KMS-11 (cell line): Measurements from ENCODE around the gene PALLD.

ENCODE experiments used
- H2AFZ ChIP-seq: fragments of 200-600 bp; sonication (generic); 2 replicates; pipeline ENCODE4 v1.6.1; 2016; ENCODE audit warnings: antibody characterized with exemption, mixed run types, low read depth
- H3K27ac ChIP-seq: fragments of 200-600 bp; sonication (generic); 2 replicates; pipeline ENCODE4 v1.6.1; 2016; ENCODE audit warnings: mild to moderate bottlenecking, mixed run types
- H3K27me3 ChIP-seq: fragments of 200-600 bp; sonication (generic); 2 replicates; pipeline ENCODE4 v1.6.1; 2017; ENCODE audit warnings: mild to moderate bottlenecking, low read depth, mixed run types, moderate library complexity; ENCODE audit not compliant: insufficient read depth
- H3K36me3 ChIP-seq: fragments of 200-600 bp; sonication (generic); 2 replicates; pipeline ENCODE4 v1.6.1; 2017; ENCODE audit warnings: mild to moderate bottlenecking, mixed run types; ENCODE audit not compliant: insufficient read depth
- H3K4me1 ChIP-seq: fragments of 200-600 bp; sonication (generic); 2 replicates; pipeline ENCODE4 v1.6.1; 2016; ENCODE audit warnings: mild to moderate bottlenecking, low read depth, mixed run types; ENCODE audit not compliant: poor library complexity, severe bottlenecking
- H3K4me2 ChIP-seq: fragments of 200-600 bp; sonication (generic); 2 replicates; pipeline ENCODE4 v1.7.0; 2016; ENCODE audit warnings: mild to moderate bottlenecking, mixed run types
- H3K4me3 ChIP-seq: fragments of 200-600 bp; sonication (generic); IDR thresholded peaks from 2 replicates; pipeline ENCODE4 v1.6.1; 2017; ENCODE audit warnings: low read depth, low read length, mixed read lengths; ENCODE audit not compliant: insufficient read depth
- H3K79me2 ChIP-seq: fragments of 200-600 bp; sonication (generic); 2 replicates; pipeline ENCODE4 v1.6.1; 2016; ENCODE audit warnings: low read depth, mixed run types; ENCODE audit not compliant: insufficient read depth
- H3K9ac ChIP-seq: fragments of 200-600 bp; sonication (generic); 2 replicates; pipeline ENCODE4 v1.6.1; 2016; ENCODE audit warnings: mild to moderate bottlenecking, mixed run types
- H4K20me1 ChIP-seq: fragments of 200-600 bp; sonication (generic); 2 replicates; pipeline ENCODE4 v1.6.1; 2016; ENCODE audit warnings: mild to moderate bottlenecking, mixed run types; ENCODE audit not compliant: insufficient read depth
- CTCF ChIP-seq: fragments of 200-600 bp; sonication (generic); conservative IDR thresholded peaks from 2 replicates; pipeline ENCODE4 v1.6.1; 2017; ENCODE audit warnings: low read depth, mild to moderate bottlenecking, antibody characterized with exemption, low read length, moderate library complexity, mixed read lengths

The PALLD gene

GRCh38 chr4:168475745-168476144 is 21.1 kb upstream of the PALLD start:
- no peak overlapping the region for H3K9ac ChIP-seq
- no peak overlapping the region for H2AFZ ChIP-seq
- no peaks in the 10 kb centered on the region for H3K36me3 ChIP-seq
- H3K4me3 ChIP-seq, result no peak overlapping the region
- no peaks in the 10 kb centered on the region for H4K20me1 ChIP-seq
- H3K4me1 ChIP-seq, result peaks cover under 1% of the 10 kb centered on the region
- no peaks in the 10 kb centered on the region for H3K79me2 ChIP-seq
- H3K27ac ChIP-seq, result no peak overlapping the region
- no peak overlapping the region for H3K4me2 ChIP-seq
- no peaks in the 10 kb centered on the region for H3K27me3 ChIP-seq
- no peak for TF ChIP-seq CTCF

GRCh38 chr4:168478868-168479267 is 18.0 kb upstream of the PALLD start:
- Histone ChIP-seq H4K20me1 (no peaks in the 10 kb centered on the region), H3K4me3 (no peak overlapping the region), H3K9ac (no peak overlapping the region), H3K4me2 (no peak overlapping the region), H3K27me3 (no peaks in the 10 kb centered on the region), H3K4me1 (peaks cover 13% of the 10 kb centered on the region), H2AFZ (no peak overlapping the region), H3K79me2 (no peaks in the 10 kb centered on the region), H3K27ac (no peak overlapping the region), H3K36me3 (no peaks in the 10 kb centered on the region)
- no peak for TF ChIP-seq CTCF

GRCh38 chr4:168480931-168481611 is 15.8 kb upstream of the PALLD start:
- H4K20me1 ChIP-seq, result no peaks in the 10 kb centered on the region
- H3K9ac ChIP-seq, result peak overlapping the region; percentile 58; the same call in 1 of the 2 replicates
- no peak for TF ChIP-seq CTCF
- H3K79me2 ChIP-seq, result no peaks in the 10 kb centered on the region
- H3K27ac ChIP-seq, result peak overlapping the region; percentile 54
- H2AFZ ChIP-seq, result peak overlapping the region; percentile 88
- H3K36me3 ChIP-seq, result no peaks in the 10 kb centered on the region
- H3K4me1 ChIP-seq, result peaks cover 13% of the 10 kb centered on the region
- H3K27me3 ChIP-seq, result no peaks in the 10 kb centered on the region
- peak overlapping the region; percentile 73 for H3K4me2 ChIP-seq
- no peak overlapping the region for H3K4me3 ChIP-seq

GRCh38 chr4:168483811-168484210 is 13.0 kb upstream of the PALLD start:
- Histone ChIP-seq H3K27ac (no peak overlapping the region), H3K36me3 (no peaks in the 10 kb centered on the region), H4K20me1 (no peaks in the 10 kb centered on the region), H3K4me2 (no peak overlapping the region), H3K9ac (no peak overlapping the region), H3K27me3 (no peaks in the 10 kb centered on the region), H3K4me3 (no peak overlapping the region), H3K79me2 (no peaks in the 10 kb centered on the region), H3K4me1 (peaks cover 13% of the 10 kb centered on the region), H2AFZ (no peak overlapping the region)
- no peak for TF ChIP-seq CTCF
